Lung (tissue), 12 donors: ENCODE results near the gene SPP2. TPM values are rescaled to one million over a fixed set of nuclear protein-coding genes. Genes with fewer than 3 reads are reported as not detected.

Experiments
- ATAC-seq: fragments of 200-7000 bp; cut with Tn5 transposase; one replicate; pipeline ENCODE4 v1.9.1; 2020; ENCODE audit warnings: moderate number of reproducible peaks; ENCODE audit not compliant: insufficient read depth, low FRiP score
- DNase-seq, 3 donors: peaks; one replicate each; pipeline ENCODE4 v3.0.0-alpha.2; 2013 to 2017
- H3K27ac ChIP-seq, 2 donors: one replicate each; pipeline ENCODE4 v1.5.1; 2013; ENCODE audit warnings: mild to moderate bottlenecking in 2 of 2, moderate library complexity in 2 of 2, control low read depth in 1 of 2, inconsistent platforms in 1 of 2, low read depth in 1 of 2, low read length in 1 of 2
- H3K27me3 ChIP-seq, 3 donors: one replicate each; pipeline ENCODE4 v1.5.1; 2013; ENCODE audit warnings: low read length in 2 of 3; ENCODE audit not compliant: control insufficient read depth in 3 of 3, insufficient read depth in 3 of 3
- H3K36me3 ChIP-seq, 4 donors: one replicate each; pipeline ENCODE4 v1.5.1; 2013; ENCODE audit warnings: low read length in 4 of 4, mild to moderate bottlenecking in 1 of 4, moderate library complexity in 1 of 4; ENCODE audit not compliant: control insufficient read depth in 4 of 4, insufficient read depth in 4 of 4
- H3K4me1 ChIP-seq, 5 donors: one replicate each; pipeline ENCODE4 v1.5.1; 2013; ENCODE audit warnings: low read length in 5 of 5, mild to moderate bottlenecking in 2 of 5, moderate library complexity in 1 of 5; ENCODE audit not compliant: control insufficient read depth in 5 of 5, insufficient read depth in 5 of 5
- H3K4me3 ChIP-seq: one replicate; pipeline ENCODE4 v1.5.1; 2013; ENCODE audit warnings: mild to moderate bottlenecking, control low read depth, moderate library complexity
- H3K9ac ChIP-seq, 2 donors: one replicate each; pipeline ENCODE4 v1.5.1; 2013; ENCODE audit warnings: low read length in 2 of 2, control low read depth in 1 of 2; ENCODE audit not compliant: insufficient read depth in 1 of 2
- H3K9me3 ChIP-seq, 4 donors: one replicate each; pipeline ENCODE4 v1.5.1; 2013; ENCODE audit warnings: low read length in 3 of 4, mild to moderate bottlenecking in 1 of 4, moderate library complexity in 1 of 4; ENCODE audit not compliant: control insufficient read depth in 4 of 4, insufficient read depth in 3 of 4
- CTCF ChIP-seq: IDR thresholded peaks from 2 replicates; pipeline ENCODE4 v1.5.1; 2012; ENCODE audit warnings: mild to moderate bottlenecking; ENCODE audit errors: control extremely low read depth, extremely low read depth
- WGBS, 2 donors: extraction: QIAGEN DNeasy Blood & Tissue Kit; methylation state at CpG; one replicate each; pipeline ENCODE4 v1.1.7; 2013; 5-methylcytosine and 5-hydroxymethylcytosine counted together
- polyA plus RNA-seq, 2 donors: library from polyadenylated mRNA; stranded (reverse); fragments of 200-250 nt; gene quantifications; one replicate each; pipeline ENCODE4 v1.2.1, GENCODE V29; 2013
- total RNA-seq, 2 donors: library from RNA; depleted of rRNA in 1 of 2; stranded (reverse); fragments of >200 nt in 1 of 2; gene quantifications; one replicate each; pipeline ENCODE4 v1.2.1, GENCODE V29; 2014 to 2021
- donor health status: control.
- donor health status: control.
- donor health status: Bipolar disorder and iron deficiency.
- donor health status: healthy.
- donor health status: DM: yes; HTN: yes; CAD: no.

Gene SPP2
- total and polyA plus RNA-seq, 4 donors: not detected

GRCh38 chr2:234024304-234024703, 26.2 kb upstream of the SPP2 start:
- ATAC-seq (no peak), DNase-seq (no peak)
- no peak for TF ChIP-seq CTCF
- Histone ChIP-seq H3K27ac (no peak overlapping the region), H3K27me3 (no peaks in the 10 kb centered on the region), H3K9me3 (peaks cover 0 to 5% (median 1%) of the 10 kb centered on the region in 4 donors), H3K36me3 (no peaks in the 10 kb centered on the region), H3K9ac (no peak overlapping the region), H3K4me3 (no peak overlapping the region), H3K4me1 (peaks cover 0 to 3% (median 2%) of the 10 kb centered on the region in 5 donors)
- 92 to 98% methylated on average over 26 to 29 of the region's 29 CpGs for WGBS, 2 donors

- Histone ChIP-seq H3K36me3 (no peaks in the 10 kb centered on the region), H3K9me3 (peaks cover 0 to 5% (median 1%) of the 10 kb centered on the region in 4 donors), H3K9ac (no peak overlapping the region), H3K27ac (no peak overlapping the region), H3K27me3 (no peaks in the 10 kb centered on the region), H3K4me3 (no peak overlapping the region), H3K4me1 (peaks cover 0 to 3% (median 2%) of the 10 kb centered on the region in 5 donors)
- no peak for TF ChIP-seq CTCF
- no peak for ATAC-seq
- WGBS, 2 donors: 28 to 33% methylated on average over 10 of the region's 10 CpGs
- DNase-seq: peak in 1 of 3 donors; percentile 20
Measured at GRCh38 chr2:234025466-234025865, 25.0 kb upstream of the SPP2 start.

GRCh38 chr2:234025891-234026401, 24.6 kb upstream of the SPP2 start:
- no peak for TF ChIP-seq CTCF
- no peak overlapping the region for H3K4me3 ChIP-seq
- peak; percentile 14 to 48 (median 21) for DNase-seq

More at GRCh38 chr2:234025891-234026401, 24.6 kb upstream of the SPP2 start:
- Histone ChIP-seq H3K27ac (no peak overlapping the region), H3K27me3 (no peaks in the 10 kb centered on the region), H3K4me1 (peaks cover 0 to 3% (median 2%) of the 10 kb centered on the region in 5 donors), H3K9ac (no peak overlapping the region), H3K36me3 (no peaks in the 10 kb centered on the region), H3K9me3 (peaks cover 0 to 5% (median 1%) of the 10 kb centered on the region in 4 donors)
- ATAC-seq: no peak
- WGBS, 2 donors: 41 to 43% methylated on average over 5 of the region's 5 CpGs
